ENCODE data around the gene CTRB1.
"Not testable (repeated sequence)": the region's sequence is repeated elsewhere in the genome, so short reads cannot be mapped to it uniquely, and the experiment has no call there.

The CTRB1 gene

GRCh38 chr16:75241955-75242354, 23.2 kb downstream of the CTRB1 start:
- no peak for DNase-seq (ENCODE audit: low spot score)

GRCh38 chr16:75242436-75243078, 23.8 kb downstream of the CTRB1 start:
- not testable (repeated sequence) for DNase-seq (ENCODE audit: low spot score)

- DNase-seq (ENCODE audit: low spot score), result no peak
These were observed 25.0 kb downstream of the CTRB1 start for GRCh38 chr16:75243667-75244224.

GRCh38 chr16:75244225-75244809, 25.5 kb downstream of the CTRB1 start:
- DNase-seq (ENCODE audit: low spot score), result no peak

- DNase-seq (ENCODE audit: low spot score), result no peak
These were observed 26.3 kb downstream of the CTRB1 start for GRCh38 chr16:75244844-75245758.

GRCh38 chr16:75246504-75247205, 27.9 kb downstream of the CTRB1 start:
- no peak for DNase-seq (ENCODE audit: low spot score)

GRCh38 chr16:75247249-75247648, 28.5 kb downstream of the CTRB1 start:
- DNase-seq (ENCODE audit: low spot score), result no peak

GRCh38 chr16:75248142-75248535, 29.4 kb downstream of the CTRB1 start:
- DNase-seq (ENCODE audit: low spot score), result no peak

- DNase-seq (ENCODE audit: low spot score), result no peak
These were observed 30.0 kb downstream of the CTRB1 start for GRCh38 chr16:75248536-75249380.

GRCh38 chr16:75249441-75249840, 30.7 kb downstream of the CTRB1 start:
- DNase-seq (ENCODE audit: low spot score), result no peak

GRCh38 chr16:75250089-75250808, 31.5 kb downstream of the CTRB1 start:
- no peak for DNase-seq (ENCODE audit: low spot score)

- DNase-seq (ENCODE audit: low spot score), result no peak
These were observed 32.1 kb downstream of the CTRB1 start for GRCh38 chr16:75250809-75251279.

GRCh38 chr16:75251280-75252048, 32.7 kb downstream of the CTRB1 start, which contains the start of gene BCAR1:
BCAR1 (minus strand) TSS chr16:75251624; CDS start chr16:75251482, 142 bp downstream.
- no peak for DNase-seq (ENCODE audit: low spot score)

GRCh38 chr16:75252049-75252864, 33.5 kb downstream of the CTRB1 start:
- DNase-seq (ENCODE audit: low spot score), result no peak

- DNase-seq (ENCODE audit: low spot score), result no peak
These were observed 34.4 kb downstream of the CTRB1 start for GRCh38 chr16:75252946-75253911.

GRCh38 chr16:75254359-75254837, 35.6 kb downstream of the CTRB1 start:
- DNase-seq (ENCODE audit: low spot score), result no peak

GRCh38 chr16:75256059-75256571, 37.3 kb downstream of the CTRB1 start:
- no peak for DNase-seq (ENCODE audit: low spot score)
